CD14-positive monocyte (primary cell): ENCODE data around the gene ZCCHC14. TPM values are rescaled to one million over a fixed set of nuclear protein-coding genes. Genes with fewer than 3 reads are reported as not detected.

Experiments
- DNase-seq, 3 donors: peaks; one replicate each; pipeline ENCODE4 v3.0.0-alpha.2; 2011 to 2022
- H2AFZ ChIP-seq: 2 replicates; pipeline ENCODE4 v1.6.0; 2012; ENCODE audit warnings: mild to moderate bottlenecking, low read depth, low read length, inconsistent platforms; ENCODE audit not compliant: insufficient read depth, poor library complexity, severe bottlenecking
- H3K27ac ChIP-seq, 2 donors: 1 replicate in 1 of 2; 2 replicates in 1 of 2; pipeline ENCODE4 v1.5.1; 2012 to 2013; ENCODE audit warnings: low read length in 2 of 2, control low read depth in 1 of 2, inconsistent platforms in 1 of 2, low read depth in 1 of 2, mild to moderate bottlenecking in 1 of 2
- H3K27me3 ChIP-seq, 2 donors: one replicate each; pipeline versions ENCODE4 v1.6.0 to v1.6.1; 2011 to 2013; ENCODE audit warnings: low read length in 2 of 2; ENCODE audit not compliant: control insufficient read depth in 2 of 2, insufficient read depth in 2 of 2
- H3K36me3 ChIP-seq, 2 donors: replicated peaks in 1 of 2; 1 replicate in 1 of 2; 2 replicates in 1 of 2; pipeline versions ENCODE4 v1.5.1 to v1.6.1; 2012 to 2013; ENCODE audit warnings: low read length in 2 of 2, control low read depth in 1 of 2, inconsistent platforms in 1 of 2, mild to moderate bottlenecking in 1 of 2; ENCODE audit not compliant: insufficient read depth in 2 of 2, control insufficient read depth in 1 of 2
- H3K4me1 ChIP-seq, 2 donors: 1 replicate in 1 of 2; 2 replicates in 1 of 2; pipeline versions ENCODE4 v1.5.1 to v1.6.1; 2012 to 2013; ENCODE audit warnings: low read length in 2 of 2, control low read depth in 1 of 2, inconsistent platforms in 1 of 2, mild to moderate bottlenecking in 1 of 2, moderate library complexity in 1 of 2; ENCODE audit not compliant: insufficient read depth in 2 of 2, control insufficient read depth in 1 of 2
- H3K4me2 ChIP-seq: replicated peaks from 2 replicates; pipeline ENCODE3; 2012; ENCODE audit warnings: low read length, moderate library complexity, mild to moderate bottlenecking; ENCODE audit not compliant: poor library complexity, severe bottlenecking; ENCODE audit errors: extremely low read depth
- H3K4me3 ChIP-seq, 3 experiments: fragments of 200-600 bp in 1 of 3; sonication (generic) in 1 of 3; replicated peaks in 1 of 3; 1 replicate in 2 of 3; 2 replicates in 1 of 3; pipeline ENCODE4 v1.5.1; 2011 to 2013; ENCODE audit warnings: low read length in 3 of 3, mild to moderate bottlenecking in 3 of 3, control low read depth in 2 of 3, low read depth in 2 of 3, inconsistent platforms in 1 of 3, moderate library complexity in 1 of 3
- H3K79me2 ChIP-seq: 2 replicates; pipeline ENCODE4 v1.6.0; 2012; ENCODE audit warnings: mild to moderate bottlenecking, control low read depth, inconsistent platforms, low read length, moderate library complexity; ENCODE audit not compliant: insufficient read depth
- H3K9ac ChIP-seq: 2 replicates; pipeline ENCODE4 v1.6.0; 2017; ENCODE audit warnings: low read length, mild to moderate bottlenecking; ENCODE audit not compliant: insufficient read depth, poor library complexity, severe bottlenecking
- H3K9me3 ChIP-seq, 2 donors: replicated peaks in 1 of 2; 1 replicate in 1 of 2; 2 replicates in 1 of 2; pipeline versions ENCODE4 v1.5.1 to v1.6.1; 2012 to 2013; ENCODE audit warnings: low read length in 2 of 2, control low read depth in 1 of 2; ENCODE audit not compliant: control insufficient read depth in 1 of 2, insufficient read depth in 1 of 2
- H4K20me1 ChIP-seq: 2 replicates; pipeline ENCODE4 v1.6.0; 2012; ENCODE audit warnings: mild to moderate bottlenecking, low read length, control low read depth, moderate library complexity; ENCODE audit not compliant: insufficient read depth
- H3K27ac Mint-ChIP-seq, 7 donors: one replicate each; pipeline ENCODE4 v1.8.0; 2020; ENCODE audit warnings: mild to moderate bottlenecking in 7 of 7, mixed read lengths in 7 of 7, moderate library complexity in 6 of 7, inconsistent platforms in 2 of 7
- H3K27me3 Mint-ChIP-seq, 3 donors: one replicate each; pipeline ENCODE4 v1.8.0; 2021 to 2022; ENCODE audit warnings: low read depth in 3 of 3, mild to moderate bottlenecking in 3 of 3, mixed read lengths in 3 of 3, moderate library complexity in 3 of 3, inconsistent platforms in 1 of 3
- H3K36me3 Mint-ChIP-seq, 2 donors: one replicate each; pipeline ENCODE4 v1.8.0; 2020; ENCODE audit warnings: mixed read lengths in 2 of 2, inconsistent platforms in 1 of 2, mild to moderate bottlenecking in 1 of 2
- H3K4me1 Mint-ChIP-seq: one replicate; pipeline ENCODE4 v1.8.0; 2020; ENCODE audit warnings: mild to moderate bottlenecking, mixed read lengths
- H3K4me3 Mint-ChIP-seq, 2 donors: one replicate each; pipeline ENCODE4 v1.8.0; 2020; ENCODE audit warnings: mild to moderate bottlenecking in 2 of 2, mixed read lengths in 2 of 2, moderate library complexity in 1 of 2
- H3K9me3 Mint-ChIP-seq, 7 donors: one replicate each; pipeline ENCODE4 v1.8.0; 2020 to 2022; ENCODE audit warnings: mixed read lengths in 7 of 7, mild to moderate bottlenecking in 6 of 7, moderate library complexity in 6 of 7, inconsistent platforms in 2 of 7
- CTCF ChIP-seq: fragments of 200-600 bp; IDR thresholded peaks from one replicate; pipeline ENCODE4 v1.8.0; 2022; ENCODE audit warnings: antibody characterized with exemption, mild to moderate bottlenecking
- WGBS: methylation state at CpG from one replicate; pipeline ENCODE4 v1.1.5; 2013; ENCODE audit warnings: missing lambda C conversion rate; ENCODE audit not compliant: insufficient coverage; 5-methylcytosine and 5-hydroxymethylcytosine counted together
- intact Hi-C, 2 donors: fragments of 100-400 bp; cut with micrococcal nuclease; formaldehyde crosslinking; loops; one replicate each; pipeline versions ENCODE4 v1.15.0 to v1.15.1; 2023
- polyA plus RNA-seq, 3 donors: library from polyadenylated mRNA; depleted of rRNA in 1 of 3; unstranded in 2 of 3; stranded (reverse) in 1 of 3; fragments of 300-500 nt in 2 of 3; fragments of >200 nt in 1 of 3; fragmentation: Illumina TruSeq in 2 of 3; gene quantifications; 1 replicate in 2 of 3; 2 replicates in 1 of 3; pipeline ENCODE4 v1.2.3, GENCODE V29; 2012 to 2021

ZCCHC14 gene
- polyA plus RNA-seq, 3 donors, result 0.11 to 4.0 (median 0.22) TPM

GRCh38 chr16:87541147-87541871, 48.5 kb upstream of the ZCCHC14 start:
- Histone ChIP-seq H4K20me1 (no peaks in the 10 kb centered on the region), H3K9ac (no peak overlapping the region), H3K9me3 (peaks cover 4 to 7% of the 10 kb centered on the region in 2 donors), H3K27ac (no peak overlapping the region), H3K4me2 (no peak overlapping the region), H3K4me3 (no peak overlapping the region), H3K27me3 (peaks cover 0 to 10% of the 10 kb centered on the region in 2 donors), H3K79me2 (no peaks in the 10 kb centered on the region), H3K4me1 (peaks cover 0 to 6% of the 10 kb centered on the region in 2 donors), H3K36me3 (no peaks in the 10 kb centered on the region), H2AFZ (no peak overlapping the region)
- Mint-ChIP-seq H3K4me1 (peaks cover 7% of the 10 kb centered on the region), H3K4me3 (no peak overlapping the region), H3K9me3 (peaks cover 6 to 27% (median 13%) of the 10 kb centered on the region in 7 donors), H3K27ac (no peak overlapping the region), H3K36me3 (no peaks in the 10 kb centered on the region), H3K27me3 (peaks cover 13 to 36% (median 26%) of the 10 kb centered on the region in 3 donors)
- TF ChIP-seq CTCF, result no peak
- intact Hi-C loops, result no loop called here
- DNase-seq, result no peak
- WGBS, result 88% methylated on average over 20 of the region's 31 CpGs

- H3K36me3 ChIP-seq, result no peaks in the 10 kb centered on the region
- 97% methylated on average over 6 of the region's 6 CpGs for WGBS
- peaks cover 0 to 2% of the 10 kb centered on the region in 2 donors for H3K9me3 ChIP-seq
- Mint-ChIP-seq H3K27ac (no peak overlapping the region), H3K27me3 (peaks cover 16 to 36% (median 26%) of the 10 kb centered on the region in 3 donors), H3K36me3 (no peaks in the 10 kb centered on the region), H3K4me3 (no peak overlapping the region), H3K9me3 (peaks cover 3 to 22% (median 9%) of the 10 kb centered on the region in 7 donors), H3K4me1 (peaks cover 7% of the 10 kb centered on the region)
- no peaks in the 10 kb centered on the region for H4K20me1 ChIP-seq
- H3K27ac ChIP-seq, result no peak overlapping the region
- H2AFZ ChIP-seq, result no peak overlapping the region
- peaks cover 0 to 6% of the 10 kb centered on the region in 2 donors for H3K4me1 ChIP-seq
- H3K27me3 ChIP-seq, result peaks cover 0 to 10% of the 10 kb centered on the region in 2 donors
- intact Hi-C loops, result no loop called here
- H3K9ac ChIP-seq, result no peak overlapping the region
- no peaks in the 10 kb centered on the region for H3K79me2 ChIP-seq
- no peak for DNase-seq
- no peak overlapping the region for H3K4me2 ChIP-seq
- H3K4me3 ChIP-seq, result no peak overlapping the region
- no peak for TF ChIP-seq CTCF
Measured at GRCh38 chr16:87540897-87541146, 48.0 kb upstream of the ZCCHC14 start.
